NCI-H187 (cell line): Measurements from ENCODE around the gene BCL7A.

Experiments used
- DNase-seq, 2 experiments: peaks; one replicate each; lab custom pipeline; 2025; lab: John Stamatoyannopoulos, UW

The BCL7A gene

GRCh38 chr12:122079532-122080081 is 57.9 kb downstream of the BCL7A start:
- no peak for DNase-seq

GRCh38 chr12:122080149-122081082 is 58.7 kb downstream of the BCL7A start:
- no peak for DNase-seq

- DNase-seq: no peak
These were observed 59.5 kb downstream of the BCL7A start for GRCh38 chr12:122081083-122081696.

GRCh38 chr12:122081697-122082221 is 60.1 kb downstream of the BCL7A start:
- DNase-seq: no peak

GRCh38 chr12:122082621-122083356 is 61.1 kb downstream of the BCL7A start:
- DNase-seq: no peak

- no peak for DNase-seq
These were observed 63.2 kb downstream of the BCL7A start for GRCh38 chr12:122084857-122085405.

GRCh38 chr12:122085591-122085990 is 63.9 kb downstream of the BCL7A start:
- DNase-seq: no peak

GRCh38 chr12:122086116-122086515 is 64.4 kb downstream of the BCL7A start:
- no peak for DNase-seq

- no peak for DNase-seq
These were observed 65.1 kb downstream of the BCL7A start for GRCh38 chr12:122086641-122087285.

- no peak for DNase-seq
These were observed 65.9 kb downstream of the BCL7A start for GRCh38 chr12:122087431-122088178.

GRCh38 chr12:122088179-122088810 is 66.6 kb downstream of the BCL7A start:
- no peak for DNase-seq

- DNase-seq: no peak
These were observed 67.4 kb downstream of the BCL7A start for GRCh38 chr12:122089077-122089476.

GRCh38 chr12:122090759-122091515 is 69.3 kb downstream of the BCL7A start:
- DNase-seq: no peak

GRCh38 chr12:122093098-122093883 is 71.6 kb downstream of the BCL7A start:
- DNase-seq: no peak

- DNase-seq: no peak
These were observed 72.6 kb downstream of the BCL7A start for GRCh38 chr12:122094137-122094734.

GRCh38 chr12:122094735-122095631 is 73.3 kb downstream of the BCL7A start:
- DNase-seq: no peak

GRCh38 chr12:122096014-122096413 is 74.3 kb downstream of the BCL7A start:
- no peak for DNase-seq
